Endodermal cell (in vitro differentiated cells): ENCODE results near the gene FNDC3A. TPM values are rescaled to one million over a fixed set of nuclear protein-coding genes. Genes with fewer than 3 reads are reported as not detected.

Experiments used
- DNase-seq: peaks from one replicate; pipeline ENCODE4 v3.0.0-alpha.2; 2017
- H3K27ac ChIP-seq: 2 replicates; pipeline ENCODE4 v1.5.1; 2013; ENCODE audit warnings: mild to moderate bottlenecking, low read depth, low read length, moderate library complexity
- H3K27me3 ChIP-seq: 2 replicates; pipeline ENCODE4 v1.6.1; 2013; ENCODE audit warnings: mild to moderate bottlenecking, low read length, moderate library complexity; ENCODE audit not compliant: insufficient read depth, control insufficient read depth, poor library complexity, severe bottlenecking
- H3K36me3 ChIP-seq: 2 replicates; pipeline ENCODE4 v1.7.0; 2013; ENCODE audit warnings: mild to moderate bottlenecking, low read length, moderate library complexity; ENCODE audit not compliant: control insufficient read depth, insufficient read depth
- H3K4me1 ChIP-seq: one replicate; pipeline ENCODE4 v1.7.0; 2013; ENCODE audit warnings: low read length; ENCODE audit not compliant: control insufficient read depth, insufficient read depth
- H3K4me3 ChIP-seq: 2 replicates; pipeline ENCODE4 v1.5.1; 2013; ENCODE audit warnings: mild to moderate bottlenecking, low read length, moderate library complexity
- H3K9ac ChIP-seq: 2 replicates; pipeline ENCODE4 v1.6.1; 2013; ENCODE audit warnings: mild to moderate bottlenecking, low read length, moderate library complexity; ENCODE audit not compliant: poor library complexity, severe bottlenecking; ENCODE audit errors: extremely low read depth
- H3K9me3 ChIP-seq: 2 replicates; pipeline ENCODE4 v1.6.1; 2013; ENCODE audit warnings: mild to moderate bottlenecking, low read length, moderate library complexity; ENCODE audit not compliant: control insufficient read depth
- H3K27ac Mint-ChIP-seq: 2 replicates; pipeline ENCODE4 v1.8.0; 2020; ENCODE audit warnings: mixed read lengths
- H3K27me3 Mint-ChIP-seq: 2 replicates; pipeline ENCODE4 v1.8.0; 2021; ENCODE audit warnings: mild to moderate bottlenecking, mixed read lengths; ENCODE audit not compliant: insufficient read depth
- H3K36me3 Mint-ChIP-seq: 2 replicates; pipeline ENCODE4 v1.8.0; 2020; ENCODE audit warnings: low read depth, mixed read lengths
- H3K4me1 Mint-ChIP-seq: 2 replicates; pipeline ENCODE4 v1.8.0; 2020; ENCODE audit warnings: mixed read lengths
- H3K4me3 Mint-ChIP-seq: 2 replicates; pipeline ENCODE4 v1.8.0; 2020; ENCODE audit warnings: mild to moderate bottlenecking, moderate library complexity, mixed read lengths
- H3K9me3 Mint-ChIP-seq: 2 replicates; pipeline ENCODE4 v1.8.0; 2020; ENCODE audit warnings: mild to moderate bottlenecking, mixed read lengths
- WGBS, 2 experiments: methylation state at CpG; one replicate each; pipeline versions ENCODE4 v1.1.5 to v1.1.7; 2013; ENCODE audit warnings: missing lambda C conversion rate in 2 of 2, mixed read lengths in 1 of 2; ENCODE audit not compliant: insufficient coverage in 1 of 2, insufficient read length in 1 of 2; 5-methylcytosine and 5-hydroxymethylcytosine counted together
- total RNA-seq, 2 donors: library from RNA; stranded (reverse); fragmentation: NEBNext Ultra II Directional in 1 of 2; extraction: Animal tissue kit (Norgen Biotek cat#: 25700) in 1 of 2; gene quantifications; 2 replicates in 1 of 2; 3 replicates in 1 of 2; pipeline ENCODE4 v1.2.1, GENCODE V29; 2021
- TF ChIP-seq, protein P1 (sequence below): fragments of 200-600 bp; sonication (generic); conservative IDR thresholded peaks from 2 replicates; pipeline ENCODE4 v1.5.0; 2021; ENCODE audit warnings: antibody characterized with exemption, mild to moderate bottlenecking

Gene FNDC3A
- total RNA-seq, 2 donors from 2014 or later = 42.2 to 42.8 TPM

DNA sequence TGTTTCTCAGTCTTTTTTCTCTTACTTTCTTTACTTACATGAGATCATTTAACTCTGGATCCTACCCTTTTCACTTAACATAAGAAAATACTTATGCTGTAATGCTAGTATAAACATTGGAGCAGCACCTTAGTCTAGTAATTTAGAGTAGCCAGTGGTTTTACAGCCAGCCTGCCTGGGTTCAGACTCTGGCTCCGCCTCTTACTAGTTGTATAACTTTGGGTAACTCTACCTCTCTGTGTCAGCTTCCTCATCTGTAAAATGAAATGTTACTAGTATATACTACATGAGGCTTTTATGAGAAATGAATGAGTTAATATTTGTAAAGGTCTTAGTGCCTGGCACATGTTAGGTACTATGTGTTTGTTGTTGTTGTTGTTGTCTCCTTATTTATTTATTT lies 277.6 kb downstream of the FNDC3A start:
- H3K9me3 ChIP-seq = no peaks in the 10 kb centered on the region
- H3K9me3 Mint-ChIP-seq = no peaks in the 10 kb centered on the region

DNA sequence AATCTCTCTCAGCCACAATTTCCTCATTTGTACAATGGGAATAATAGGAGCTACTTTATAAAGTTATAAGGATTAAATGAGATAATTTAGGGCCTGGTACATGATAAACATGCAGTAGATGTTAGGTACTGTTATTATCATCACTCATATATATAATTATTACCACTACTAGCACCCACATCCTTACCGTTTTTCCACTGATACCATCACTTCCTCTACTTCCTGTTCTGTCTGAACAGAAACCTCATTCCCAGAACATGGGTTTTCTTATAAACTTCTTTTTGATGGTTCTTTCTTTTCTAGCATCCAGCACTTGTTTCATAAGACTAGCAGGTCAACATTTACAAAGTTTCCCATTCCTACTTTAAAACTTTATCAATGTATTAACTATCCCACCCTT lies 278.3 kb downstream of the FNDC3A start:
- Histone ChIP-seq H3K9ac (no peak overlapping the region), H3K27ac (no peak overlapping the region), H3K4me1 (peaks cover 2% of the 10 kb centered on the region), H3K9me3 (no peaks in the 10 kb centered on the region), H3K27me3 (no peaks in the 10 kb centered on the region), H3K36me3 (peaks cover 32% of the 10 kb centered on the region), H3K4me3 (no peak overlapping the region)
- H3K27ac Mint-ChIP-seq = no peak overlapping the region
- TF ChIP-seq, protein P1, sequence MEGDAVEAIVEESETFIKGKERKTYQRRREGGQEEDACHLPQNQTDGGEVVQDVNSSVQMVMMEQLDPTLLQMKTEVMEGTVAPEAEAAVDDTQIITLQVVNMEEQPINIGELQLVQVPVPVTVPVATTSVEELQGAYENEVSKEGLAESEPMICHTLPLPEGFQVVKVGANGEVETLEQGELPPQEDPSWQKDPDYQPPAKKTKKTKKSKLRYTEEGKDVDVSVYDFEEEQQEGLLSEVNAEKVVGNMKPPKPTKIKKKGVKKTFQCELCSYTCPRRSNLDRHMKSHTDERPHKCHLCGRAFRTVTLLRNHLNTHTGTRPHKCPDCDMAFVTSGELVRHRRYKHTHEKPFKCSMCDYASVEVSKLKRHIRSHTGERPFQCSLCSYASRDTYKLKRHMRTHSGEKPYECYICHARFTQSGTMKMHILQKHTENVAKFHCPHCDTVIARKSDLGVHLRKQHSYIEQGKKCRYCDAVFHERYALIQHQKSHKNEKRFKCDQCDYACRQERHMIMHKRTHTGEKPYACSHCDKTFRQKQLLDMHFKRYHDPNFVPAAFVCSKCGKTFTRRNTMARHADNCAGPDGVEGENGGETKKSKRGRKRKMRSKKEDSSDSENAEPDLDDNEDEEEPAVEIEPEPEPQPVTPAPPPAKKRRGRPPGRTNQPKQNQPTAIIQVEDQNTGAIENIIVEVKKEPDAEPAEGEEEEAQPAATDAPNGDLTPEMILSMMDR = no peak
- H3K4me3 Mint-ChIP-seq = no peak overlapping the region
- no peak for DNase-seq
- no peaks in the 10 kb centered on the region for H3K9me3 Mint-ChIP-seq
- 89 to 92% methylated on average over 1 of the region's 1 CpG for WGBS, 2 experiments
- H3K36me3 Mint-ChIP-seq = peaks cover 25% of the 10 kb centered on the region
- peaks cover 2% of the 10 kb centered on the region for H3K4me1 Mint-ChIP-seq
- no peaks in the 10 kb centered on the region for H3K27me3 Mint-ChIP-seq

More for the DNA sequence above, 277.6 kb downstream of the FNDC3A start:
- Histone ChIP-seq H3K4me3 (no peak overlapping the region), H3K27me3 (no peaks in the 10 kb centered on the region), H3K36me3 (peaks cover 32% of the 10 kb centered on the region), H3K9ac (no peak overlapping the region), H3K27ac (no peak overlapping the region), H3K4me1 (peaks cover 4% of the 10 kb centered on the region)
- H3K36me3 Mint-ChIP-seq = peaks cover 25% of the 10 kb centered on the region
- no peak for DNase-seq
- H3K27ac Mint-ChIP-seq = no peak overlapping the region
- TF ChIP-seq, protein P1 = no peak
- no peak overlapping the region for H3K4me3 Mint-ChIP-seq
- H3K4me1 Mint-ChIP-seq = peaks cover 8% of the 10 kb centered on the region
- H3K27me3 Mint-ChIP-seq = no peaks in the 10 kb centered on the region
- 95% methylated on average over 1 of the region's 1 CpG; no CpG with 5 or more reads in 1 of the 2 experiments for WGBS, 2 experiments

DNA sequence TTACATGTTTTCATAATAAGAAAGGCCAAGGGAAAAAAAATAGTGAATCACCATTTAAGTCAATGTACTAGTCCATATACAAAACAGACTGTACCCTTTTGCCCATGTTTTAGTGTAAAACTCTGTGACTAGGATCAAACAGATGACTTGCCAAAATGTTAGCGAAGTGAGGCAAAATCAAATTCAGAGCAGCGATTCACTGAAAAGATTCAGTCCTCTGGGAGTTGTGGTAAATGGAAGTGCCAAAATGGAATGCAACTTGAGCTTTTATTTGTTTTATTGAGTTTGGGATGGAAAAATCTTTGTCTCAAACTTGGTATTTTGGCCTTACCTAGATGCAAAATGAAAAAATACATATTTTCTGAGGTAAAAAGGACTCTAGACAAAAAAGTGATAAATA lies 281.1 kb downstream of the FNDC3A start:
- no peak for DNase-seq
- H3K36me3 ChIP-seq = peaks cover 48% of the 10 kb centered on the region
- H3K9me3 Mint-ChIP-seq = no peaks in the 10 kb centered on the region
- H3K27ac ChIP-seq = no peak overlapping the region
- no peaks in the 10 kb centered on the region for H3K4me1 Mint-ChIP-seq
- no peak overlapping the region for H3K4me3 Mint-ChIP-seq
- H3K9me3 ChIP-seq = no peaks in the 10 kb centered on the region
- peaks cover 46% of the 10 kb centered on the region for H3K36me3 Mint-ChIP-seq
- TF ChIP-seq, protein P1 = no peak
- H3K9ac ChIP-seq = no peak overlapping the region
- no peaks in the 10 kb centered on the region for H3K27me3 ChIP-seq
- H3K27ac Mint-ChIP-seq = no peak overlapping the region
- H3K27me3 Mint-ChIP-seq = no peaks in the 10 kb centered on the region
- 95 to 100% methylated on average over 2 of the region's 2 CpGs for WGBS, 2 experiments
- no peaks in the 10 kb centered on the region for H3K4me1 ChIP-seq
- no peak overlapping the region for H3K4me3 ChIP-seq
